HG02571 (cell line): Measurements from ENCODE around the gene ZNF609.

ENCODE experiments used
- ATAC-seq: cut with Tn5 transposase; IDR thresholded peaks from one replicate; pipeline ENCODE4 v1.9.1; 2021; ENCODE audit warnings: mild to moderate bottlenecking, moderate library complexity; ENCODE audit not compliant: unreplicated experiment

Gene ZNF609

GRCh38 chr15:64716452-64716851 is 256.1 kb downstream of the ZNF609 start:
- ATAC-seq: no peak

GRCh38 chr15:64717130-64717529 is 256.8 kb downstream of the ZNF609 start:
- no peak for ATAC-seq

GRCh38 chr15:64717735-64718495 is 257.5 kb downstream of the ZNF609 start:
- no peak for ATAC-seq

GRCh38 chr15:64720188-64720587 is 259.8 kb downstream of the ZNF609 start:
- ATAC-seq: no peak

- no peak for ATAC-seq
Measured at GRCh38 chr15:64730151-64730550, 269.8 kb downstream of the ZNF609 start.

- ATAC-seq: no peak
Measured at GRCh38 chr15:64731012-64731804, 270.8 kb downstream of the ZNF609 start.

- no peak for ATAC-seq
Measured at GRCh38 chr15:64731805-64732151, 271.4 kb downstream of the ZNF609 start.

- no peak for ATAC-seq
Measured at GRCh38 chr15:64732156-64732860, 271.9 kb downstream of the ZNF609 start.
